Fibroblast of villous mesenchyme (primary cell): ENCODE measurements around the gene CACNA2D4. TPM values are rescaled to one million over a fixed set of nuclear protein-coding genes. Genes with fewer than 3 reads are reported as not detected.
"Not testable (repeated sequence)": the region's sequence is repeated elsewhere in the genome, so short reads cannot be mapped to it uniquely, and the experiment has no call there.

ENCODE experiments used
- DNase-seq: peaks from one replicate; pipeline ENCODE4 v3.0.0-alpha.2; 2010; ENCODE audit warnings: low read depth
- H3K4me3 ChIP-seq: 2 replicates; pipeline ENCODE4 v1.5.1; 2011; ENCODE audit warnings: low read depth, mild to moderate bottlenecking, low read length
- total RNA-seq: library from RNA; depleted of rRNA; stranded (reverse); fragments of >200 nt; gene quantifications from 2 replicates; pipeline ENCODE4 v1.2.3, GENCODE V29; 2012
- TF ChIP-seq, protein P1 (sequence below): IDR thresholded peaks from 2 replicates; pipeline ENCODE4 v1.5.1; 2012; ENCODE audit warnings: low read depth, mild to moderate bottlenecking, low read length; ENCODE audit not compliant: insufficient read depth

CACNA2D4 gene
- total RNA-seq, 1 donor, result 1.7 TPM

DNA sequence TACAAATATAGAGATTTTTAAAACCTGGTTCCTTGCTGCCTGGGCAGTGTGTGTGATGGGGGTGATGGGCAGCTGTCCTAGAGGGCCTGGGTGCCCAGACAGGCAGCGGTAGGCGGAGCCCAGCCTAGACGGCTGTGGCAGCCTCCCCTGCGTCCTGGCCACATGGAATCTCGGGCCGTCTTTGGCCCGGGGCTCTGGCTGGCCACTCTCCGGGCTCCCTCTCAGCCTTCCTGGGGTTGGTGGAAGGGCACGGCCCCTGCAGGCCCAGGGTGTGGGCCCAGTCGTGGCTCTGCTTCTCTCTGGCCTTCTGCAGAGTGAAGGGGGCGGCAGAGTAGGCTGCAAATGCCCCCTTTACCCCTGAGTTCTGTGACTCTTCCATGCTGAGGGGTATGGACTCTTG is 95.8 kb downstream of the CACNA2D4 start:
- TF ChIP-seq, protein P1, sequence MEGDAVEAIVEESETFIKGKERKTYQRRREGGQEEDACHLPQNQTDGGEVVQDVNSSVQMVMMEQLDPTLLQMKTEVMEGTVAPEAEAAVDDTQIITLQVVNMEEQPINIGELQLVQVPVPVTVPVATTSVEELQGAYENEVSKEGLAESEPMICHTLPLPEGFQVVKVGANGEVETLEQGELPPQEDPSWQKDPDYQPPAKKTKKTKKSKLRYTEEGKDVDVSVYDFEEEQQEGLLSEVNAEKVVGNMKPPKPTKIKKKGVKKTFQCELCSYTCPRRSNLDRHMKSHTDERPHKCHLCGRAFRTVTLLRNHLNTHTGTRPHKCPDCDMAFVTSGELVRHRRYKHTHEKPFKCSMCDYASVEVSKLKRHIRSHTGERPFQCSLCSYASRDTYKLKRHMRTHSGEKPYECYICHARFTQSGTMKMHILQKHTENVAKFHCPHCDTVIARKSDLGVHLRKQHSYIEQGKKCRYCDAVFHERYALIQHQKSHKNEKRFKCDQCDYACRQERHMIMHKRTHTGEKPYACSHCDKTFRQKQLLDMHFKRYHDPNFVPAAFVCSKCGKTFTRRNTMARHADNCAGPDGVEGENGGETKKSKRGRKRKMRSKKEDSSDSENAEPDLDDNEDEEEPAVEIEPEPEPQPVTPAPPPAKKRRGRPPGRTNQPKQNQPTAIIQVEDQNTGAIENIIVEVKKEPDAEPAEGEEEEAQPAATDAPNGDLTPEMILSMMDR, result no peak
- no peak overlapping the region for H3K4me3 ChIP-seq
- DNase-seq, result no peak

DNA sequence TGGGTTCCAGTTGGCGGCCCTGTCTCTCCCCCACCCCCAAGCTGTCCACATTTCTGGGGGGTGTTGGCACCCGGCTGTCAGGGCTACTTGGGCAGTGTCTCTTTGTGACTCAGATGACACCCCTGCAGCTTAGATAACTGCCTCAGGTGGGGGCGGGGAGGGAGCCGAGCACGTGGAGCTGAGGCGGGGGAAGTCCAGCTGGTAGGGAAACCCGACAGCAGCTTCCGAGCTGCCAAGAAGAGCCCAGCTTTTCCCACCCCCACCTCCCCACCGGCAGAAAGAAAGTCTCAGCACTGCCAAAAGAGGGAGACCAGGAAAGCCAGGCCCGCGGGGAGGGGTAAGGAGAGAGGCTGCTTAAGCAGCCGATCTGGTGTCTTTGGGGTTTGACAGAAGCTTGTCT is 96.6 kb downstream of the CACNA2D4 start:
- no peak for DNase-seq
- H3K4me3 ChIP-seq, result no peak overlapping the region
- TF ChIP-seq, protein P1, result no peak

DNA sequence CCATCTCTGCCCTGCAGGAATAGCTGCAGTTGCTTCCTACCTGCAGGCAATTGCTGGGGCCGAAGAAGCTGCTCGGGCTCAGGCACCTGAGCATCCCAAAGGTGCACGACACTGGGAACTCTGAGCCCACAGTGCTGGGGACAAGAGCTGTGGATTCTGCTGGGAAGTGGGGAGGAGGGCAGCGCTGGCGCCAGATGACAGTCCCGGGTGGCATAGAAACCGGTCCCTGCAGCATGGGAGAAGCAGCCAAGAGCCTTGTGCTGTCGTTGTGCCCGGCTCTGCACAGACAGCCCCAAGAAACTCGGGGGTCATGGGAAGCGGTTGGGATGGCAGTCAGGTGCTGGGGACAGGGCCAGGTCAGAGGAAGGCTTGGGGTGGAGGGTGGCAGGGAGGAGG is 97.6 kb downstream of the CACNA2D4 start:
- H3K4me3 ChIP-seq, result no peak overlapping the region
- TF ChIP-seq, protein P1, result no peak
- no peak for DNase-seq

DNA sequence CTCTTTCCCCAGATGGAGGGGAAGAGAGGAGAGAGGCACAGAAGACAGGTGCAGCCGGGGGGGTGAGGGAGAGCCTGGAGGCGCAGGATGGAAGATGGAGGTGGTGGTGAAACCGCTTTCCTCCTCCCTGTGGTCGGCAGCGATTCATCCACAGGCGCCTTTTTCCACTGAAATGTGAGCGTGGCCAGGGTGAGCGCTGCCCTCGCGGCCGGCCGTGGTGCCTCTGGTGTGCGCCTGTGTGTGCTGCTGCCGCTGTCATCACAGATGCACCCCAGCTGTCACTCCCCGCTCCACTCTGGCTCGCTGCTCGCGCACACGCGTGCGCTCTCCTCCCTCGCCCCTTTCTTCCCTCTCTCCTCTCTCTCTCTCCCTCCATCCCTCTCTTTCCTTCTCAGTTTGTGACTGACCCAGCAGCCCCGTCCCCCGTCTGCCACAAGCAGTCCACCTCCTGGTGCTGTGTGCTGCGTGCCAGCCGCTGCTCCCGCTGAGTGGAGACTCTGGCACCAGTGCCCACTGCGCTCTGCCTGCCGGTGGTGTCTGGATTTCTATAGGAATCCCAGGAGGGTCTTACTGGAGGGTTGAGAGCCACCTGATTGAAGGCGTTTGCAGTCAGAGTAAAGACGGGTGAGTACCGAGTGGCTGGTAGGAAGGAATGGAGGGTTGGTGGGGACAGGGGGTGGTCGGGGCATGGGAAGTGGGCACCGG is 98.1 kb downstream of the CACNA2D4 start, which contains the start of gene LRTM2:
Gene LRTM2, plus strand, starts transcription at position 375 of the 705 bp plus-strand sequence. CDS start 7,584 bp downstream, outside the sequence.
- DNase-seq, result no peak
- no peak within 1 kb of the TSS for H3K4me3 ChIP-seq
- TF ChIP-seq, protein P1, result no peak

DNA sequence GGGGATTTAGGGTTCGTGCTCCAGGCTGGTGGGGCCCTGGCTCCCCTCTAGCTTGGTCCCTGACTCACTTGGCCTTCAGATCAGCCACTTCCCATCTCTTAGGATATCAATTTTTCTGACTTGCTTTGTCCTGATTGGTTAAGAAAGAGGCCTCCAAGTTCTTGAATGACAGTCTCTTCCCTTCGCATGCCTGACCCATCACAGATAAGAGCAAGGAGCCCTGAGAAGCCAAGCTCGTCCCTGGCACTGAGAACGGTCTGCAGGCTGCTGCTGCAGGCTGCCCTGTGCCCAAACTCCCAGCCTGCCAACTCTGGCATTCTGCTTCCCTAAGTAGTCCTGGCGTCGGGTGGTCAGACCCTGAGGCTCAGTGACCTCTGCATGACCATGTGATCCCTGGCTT is 98.9 kb downstream of the CACNA2D4 start:
- no peak overlapping the region for H3K4me3 ChIP-seq
- TF ChIP-seq, protein P1, result no peak
- DNase-seq, result no peak

DNA sequence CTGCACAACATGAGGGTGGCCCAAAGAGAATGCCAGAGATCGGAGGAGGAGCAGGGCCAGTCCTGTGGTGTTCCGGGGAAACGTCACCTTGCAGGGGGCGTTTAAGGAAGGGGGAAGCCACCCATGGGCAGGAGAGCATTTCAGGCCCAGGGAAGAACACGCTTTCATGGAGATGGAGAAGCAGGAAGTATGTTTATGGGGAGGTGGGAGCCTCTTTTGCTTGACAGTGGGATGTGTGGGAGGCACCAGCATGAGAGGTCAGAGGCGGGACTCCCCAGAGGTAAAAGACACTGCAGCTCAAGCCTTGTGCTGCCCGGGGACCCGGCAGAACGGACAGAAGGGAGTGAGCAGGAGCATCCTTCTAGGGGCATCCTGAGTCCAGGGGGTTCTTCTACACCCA is 99.4 kb downstream of the CACNA2D4 start:
- TF ChIP-seq, protein P1, result no peak
- DNase-seq, result no peak

DNA sequence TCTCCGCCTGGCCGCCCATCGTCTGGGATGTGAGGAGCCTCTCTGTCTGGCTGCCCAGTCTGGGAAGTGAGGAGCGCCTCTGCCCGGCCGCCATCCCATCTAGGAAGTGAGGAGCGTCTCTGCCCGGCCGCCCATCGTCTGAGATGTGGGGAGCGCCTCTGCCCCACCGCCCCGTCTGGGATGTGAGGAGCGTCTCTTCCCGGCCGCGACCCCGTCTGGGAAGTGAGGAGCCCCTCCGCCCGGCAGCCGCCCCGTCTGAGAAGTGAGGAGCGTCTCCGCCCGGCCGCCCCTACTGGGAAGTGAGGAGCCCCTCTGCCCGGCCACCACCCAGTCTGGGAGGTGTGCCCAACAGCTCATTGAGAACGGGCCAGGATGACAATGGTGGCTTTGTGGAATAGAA is 100.5 kb downstream of the CACNA2D4 start:
- not testable (repeated sequence) for H3K4me3 ChIP-seq, DNase-seq

More for the DNA sequence above, 99.4 kb downstream of the CACNA2D4 start:
- no peak overlapping the region for H3K4me3 ChIP-seq
